ENCODE data around the gene TRIM14.

DNA sequence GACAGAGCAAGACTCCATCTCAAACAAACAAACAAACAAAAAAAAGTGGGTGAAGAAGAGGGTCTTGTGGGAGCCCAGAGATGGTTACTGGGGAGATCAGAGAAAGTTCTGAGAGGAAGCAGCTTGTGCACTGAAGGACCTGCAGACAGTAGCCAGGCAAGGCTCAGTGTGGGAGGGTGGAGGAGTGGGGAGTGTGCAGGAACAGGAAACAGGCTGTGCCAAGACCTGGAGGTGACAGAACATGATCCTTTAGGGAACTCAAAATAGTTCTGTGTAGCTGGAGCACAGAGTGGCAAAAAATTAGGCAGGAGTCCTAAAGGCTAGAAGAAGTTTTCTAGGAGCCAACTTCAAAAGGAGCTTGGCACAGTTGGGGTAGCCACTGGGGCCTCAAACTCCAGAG lies 81.7 kb downstream of the TRIM14 start:
- TF ChIP-seq, protein P1, sequence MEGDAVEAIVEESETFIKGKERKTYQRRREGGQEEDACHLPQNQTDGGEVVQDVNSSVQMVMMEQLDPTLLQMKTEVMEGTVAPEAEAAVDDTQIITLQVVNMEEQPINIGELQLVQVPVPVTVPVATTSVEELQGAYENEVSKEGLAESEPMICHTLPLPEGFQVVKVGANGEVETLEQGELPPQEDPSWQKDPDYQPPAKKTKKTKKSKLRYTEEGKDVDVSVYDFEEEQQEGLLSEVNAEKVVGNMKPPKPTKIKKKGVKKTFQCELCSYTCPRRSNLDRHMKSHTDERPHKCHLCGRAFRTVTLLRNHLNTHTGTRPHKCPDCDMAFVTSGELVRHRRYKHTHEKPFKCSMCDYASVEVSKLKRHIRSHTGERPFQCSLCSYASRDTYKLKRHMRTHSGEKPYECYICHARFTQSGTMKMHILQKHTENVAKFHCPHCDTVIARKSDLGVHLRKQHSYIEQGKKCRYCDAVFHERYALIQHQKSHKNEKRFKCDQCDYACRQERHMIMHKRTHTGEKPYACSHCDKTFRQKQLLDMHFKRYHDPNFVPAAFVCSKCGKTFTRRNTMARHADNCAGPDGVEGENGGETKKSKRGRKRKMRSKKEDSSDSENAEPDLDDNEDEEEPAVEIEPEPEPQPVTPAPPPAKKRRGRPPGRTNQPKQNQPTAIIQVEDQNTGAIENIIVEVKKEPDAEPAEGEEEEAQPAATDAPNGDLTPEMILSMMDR (IDR thresholded peaks at IDR 0.05), result no peak
- TF ChIP-seq ZFX (IDR thresholded peaks at IDR 0.05; ENCODE audit: borderline replicate concordance), result no peak

All from 22Rv1 (cell line).